ENCODE data around the gene ADISSP.

DNA sequence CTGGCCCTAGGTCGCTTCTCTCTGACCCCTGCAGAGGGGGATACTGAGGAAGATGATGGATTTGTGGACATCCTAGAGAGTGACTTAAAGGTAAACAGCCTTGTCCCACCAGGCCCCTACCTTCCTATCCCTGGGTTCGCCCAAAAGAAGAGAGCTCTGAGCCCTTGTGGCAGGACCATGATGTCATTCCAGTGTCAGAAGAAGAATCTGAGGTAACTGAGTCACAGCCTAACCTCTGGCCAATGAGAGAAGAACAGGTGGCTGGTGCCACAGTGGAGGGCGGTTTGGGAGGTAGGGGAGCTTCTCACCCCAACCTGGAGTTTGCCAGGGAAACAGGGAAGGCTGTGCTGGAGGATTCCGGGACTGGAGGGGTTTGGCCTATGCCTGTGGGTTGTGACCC is 33.7 kb upstream of the ADISSP start:
- no peak for TF ChIP-seq EZH2 (IDR thresholded peaks at IDR 0.05; ENCODE audit: low read depth, unreplicated experiment)
- TF ChIP-seq, protein P1, sequence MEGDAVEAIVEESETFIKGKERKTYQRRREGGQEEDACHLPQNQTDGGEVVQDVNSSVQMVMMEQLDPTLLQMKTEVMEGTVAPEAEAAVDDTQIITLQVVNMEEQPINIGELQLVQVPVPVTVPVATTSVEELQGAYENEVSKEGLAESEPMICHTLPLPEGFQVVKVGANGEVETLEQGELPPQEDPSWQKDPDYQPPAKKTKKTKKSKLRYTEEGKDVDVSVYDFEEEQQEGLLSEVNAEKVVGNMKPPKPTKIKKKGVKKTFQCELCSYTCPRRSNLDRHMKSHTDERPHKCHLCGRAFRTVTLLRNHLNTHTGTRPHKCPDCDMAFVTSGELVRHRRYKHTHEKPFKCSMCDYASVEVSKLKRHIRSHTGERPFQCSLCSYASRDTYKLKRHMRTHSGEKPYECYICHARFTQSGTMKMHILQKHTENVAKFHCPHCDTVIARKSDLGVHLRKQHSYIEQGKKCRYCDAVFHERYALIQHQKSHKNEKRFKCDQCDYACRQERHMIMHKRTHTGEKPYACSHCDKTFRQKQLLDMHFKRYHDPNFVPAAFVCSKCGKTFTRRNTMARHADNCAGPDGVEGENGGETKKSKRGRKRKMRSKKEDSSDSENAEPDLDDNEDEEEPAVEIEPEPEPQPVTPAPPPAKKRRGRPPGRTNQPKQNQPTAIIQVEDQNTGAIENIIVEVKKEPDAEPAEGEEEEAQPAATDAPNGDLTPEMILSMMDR (conservative IDR thresholded peaks at IDR 0.05; ENCODE audit: low read depth in 2 of 2) = no peak
- TF ChIP-seq CREB1 (CRISPR knock-in tag; IDR thresholded peaks at IDR 0.05; ENCODE audit: low read depth) = no peak
- TF ChIP-seq POLR2AphosphoS5 (IDR thresholded peaks at IDR 0.05; ENCODE audit: low read depth) = no peak
- no peak for TF ChIP-seq EZH2phosphoT487 (IDR thresholded peaks at IDR 0.05; ENCODE audit: unreplicated experiment)
- no peak for TF ChIP-seq JUNB (IDR thresholded peaks at IDR 0.05; ENCODE audit: unreplicated experiment)
- TF ChIP-seq, protein P2, sequence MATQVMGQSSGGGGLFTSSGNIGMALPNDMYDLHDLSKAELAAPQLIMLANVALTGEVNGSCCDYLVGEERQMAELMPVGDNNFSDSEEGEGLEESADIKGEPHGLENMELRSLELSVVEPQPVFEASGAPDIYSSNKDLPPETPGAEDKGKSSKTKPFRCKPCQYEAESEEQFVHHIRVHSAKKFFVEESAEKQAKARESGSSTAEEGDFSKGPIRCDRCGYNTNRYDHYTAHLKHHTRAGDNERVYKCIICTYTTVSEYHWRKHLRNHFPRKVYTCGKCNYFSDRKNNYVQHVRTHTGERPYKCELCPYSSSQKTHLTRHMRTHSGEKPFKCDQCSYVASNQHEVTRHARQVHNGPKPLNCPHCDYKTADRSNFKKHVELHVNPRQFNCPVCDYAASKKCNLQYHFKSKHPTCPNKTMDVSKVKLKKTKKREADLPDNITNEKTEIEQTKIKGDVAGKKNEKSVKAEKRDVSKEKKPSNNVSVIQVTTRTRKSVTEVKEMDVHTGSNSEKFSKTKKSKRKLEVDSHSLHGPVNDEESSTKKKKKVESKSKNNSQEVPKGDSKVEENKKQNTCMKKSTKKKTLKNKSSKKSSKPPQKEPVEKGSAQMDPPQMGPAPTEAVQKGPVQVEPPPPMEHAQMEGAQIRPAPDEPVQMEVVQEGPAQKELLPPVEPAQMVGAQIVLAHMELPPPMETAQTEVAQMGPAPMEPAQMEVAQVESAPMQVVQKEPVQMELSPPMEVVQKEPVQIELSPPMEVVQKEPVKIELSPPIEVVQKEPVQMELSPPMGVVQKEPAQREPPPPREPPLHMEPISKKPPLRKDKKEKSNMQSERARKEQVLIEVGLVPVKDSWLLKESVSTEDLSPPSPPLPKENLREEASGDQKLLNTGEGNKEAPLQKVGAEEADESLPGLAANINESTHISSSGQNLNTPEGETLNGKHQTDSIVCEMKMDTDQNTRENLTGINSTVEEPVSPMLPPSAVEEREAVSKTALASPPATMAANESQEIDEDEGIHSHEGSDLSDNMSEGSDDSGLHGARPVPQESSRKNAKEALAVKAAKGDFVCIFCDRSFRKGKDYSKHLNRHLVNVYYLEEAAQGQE (IDR thresholded peaks at IDR 0.05; ENCODE audit: unreplicated experiment) = no peak
- TF ChIP-seq, protein P3, sequence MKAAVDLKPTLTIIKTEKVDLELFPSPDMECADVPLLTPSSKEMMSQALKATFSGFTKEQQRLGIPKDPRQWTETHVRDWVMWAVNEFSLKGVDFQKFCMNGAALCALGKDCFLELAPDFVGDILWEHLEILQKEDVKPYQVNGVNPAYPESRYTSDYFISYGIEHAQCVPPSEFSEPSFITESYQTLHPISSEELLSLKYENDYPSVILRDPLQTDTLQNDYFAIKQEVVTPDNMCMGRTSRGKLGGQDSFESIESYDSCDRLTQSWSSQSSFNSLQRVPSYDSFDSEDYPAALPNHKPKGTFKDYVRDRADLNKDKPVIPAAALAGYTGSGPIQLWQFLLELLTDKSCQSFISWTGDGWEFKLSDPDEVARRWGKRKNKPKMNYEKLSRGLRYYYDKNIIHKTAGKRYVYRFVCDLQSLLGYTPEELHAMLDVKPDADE (IDR thresholded peaks at IDR 0.05) = no peak
- TF ChIP-seq ZNF114 (CRISPR knock-in tag; IDR thresholded peaks at IDR 0.05) = no peak
- no peak for TF ChIP-seq ZNF331 (CRISPR knock-in tag; IDR thresholded peaks at IDR 0.05; ENCODE audit: low read depth)
- no peak for TF ChIP-seq STAT1 (IDR thresholded peaks at IDR 0.05; ENCODE audit: unreplicated experiment)
- TF ChIP-seq NANOG (IDR thresholded peaks at IDR 0.05; ENCODE audit: borderline replicate concordance) = no peak

Data from GM23338 (cell line).